Stimulated activated CD4-positive, alpha-beta T cell treated with anti-CD3 and anti-CD28 coated beads, Interleukin-2, amount 100 ng/mL, for 4 hours (primary cell): ENCODE data around the gene TMEM255B.
"Not testable (repeated sequence)": the region's sequence is repeated elsewhere in the genome, so short reads cannot be mapped to it uniquely, and the experiment has no call there.

Experiments used
- DNase-seq: peaks from one replicate; pipeline ENCODE4 v3.0.0-alpha.2; 2020; ENCODE audit warnings: low read depth

TMEM255B gene

DNA sequence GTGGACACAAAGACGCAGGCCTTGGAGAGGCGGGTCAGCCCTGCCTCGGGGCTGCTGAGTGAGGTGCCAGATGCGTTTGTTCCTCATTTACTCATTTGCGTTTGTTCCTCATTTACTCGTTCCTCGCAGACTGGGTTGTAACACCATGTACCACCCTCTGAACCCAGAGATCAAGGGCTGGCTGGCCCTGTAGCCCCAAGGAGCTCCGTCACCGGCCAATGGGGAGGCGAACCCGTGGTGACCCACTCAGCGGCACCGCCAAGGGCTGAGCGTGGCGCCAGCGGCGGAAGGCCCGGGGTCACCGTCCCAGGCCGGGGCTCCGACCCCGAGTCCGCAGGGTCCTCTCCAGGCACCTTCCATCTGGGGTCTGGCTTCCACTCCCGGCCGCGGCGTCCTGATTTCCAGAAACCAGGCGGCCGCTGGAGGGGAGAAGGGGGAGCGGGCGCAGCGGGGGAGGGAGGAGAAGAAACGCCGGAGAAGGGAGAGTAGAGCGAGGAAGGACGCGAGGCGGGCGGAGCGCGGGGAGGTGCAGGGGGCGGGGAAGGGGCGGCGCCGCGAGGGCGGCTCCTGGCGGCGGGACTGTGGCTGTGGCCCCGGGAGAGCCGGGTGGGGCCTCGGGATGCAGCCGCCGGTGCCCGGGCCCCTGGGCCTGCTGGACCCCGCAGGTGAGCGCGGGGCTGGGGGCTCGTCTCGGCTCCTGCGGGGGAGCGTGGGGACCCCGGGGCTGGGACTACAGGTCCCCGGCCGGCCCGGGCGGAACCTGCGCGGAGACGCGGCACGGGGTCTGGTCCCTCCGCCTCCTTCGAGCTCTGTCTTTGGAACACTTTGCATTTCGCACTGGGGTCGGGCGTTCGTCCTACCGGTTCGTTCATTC lies at the start of gene TMEM255B:
Gene TMEM255B (plus strand): TSS at position 576 of the 874 bp plus-strand sequence. CDS start 44 bp downstream, at position 620.
- DNase-seq: peak; percentile 66

DNA sequence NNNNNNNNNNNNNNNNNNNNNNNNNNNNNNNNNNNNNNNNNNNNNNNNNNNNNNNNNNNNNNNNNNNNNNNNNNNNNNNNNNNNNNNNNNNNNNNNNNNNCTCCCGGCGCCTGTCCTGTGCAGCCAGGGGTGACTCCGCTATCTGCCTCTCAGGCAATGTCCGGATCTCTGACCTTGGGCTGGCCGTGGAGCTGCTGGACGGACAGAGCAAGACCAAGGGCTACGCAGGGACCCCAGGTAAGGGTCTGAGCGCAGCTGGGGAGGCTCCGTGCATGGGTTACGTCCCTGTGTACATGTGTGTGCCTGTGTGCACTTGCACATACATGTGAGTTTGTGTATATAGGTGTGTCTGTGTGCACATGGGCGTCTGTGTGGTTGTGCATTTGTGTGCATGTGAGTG lies 36.1 kb upstream of the TMEM255B start:
- DNase-seq: no peak

DNA sequence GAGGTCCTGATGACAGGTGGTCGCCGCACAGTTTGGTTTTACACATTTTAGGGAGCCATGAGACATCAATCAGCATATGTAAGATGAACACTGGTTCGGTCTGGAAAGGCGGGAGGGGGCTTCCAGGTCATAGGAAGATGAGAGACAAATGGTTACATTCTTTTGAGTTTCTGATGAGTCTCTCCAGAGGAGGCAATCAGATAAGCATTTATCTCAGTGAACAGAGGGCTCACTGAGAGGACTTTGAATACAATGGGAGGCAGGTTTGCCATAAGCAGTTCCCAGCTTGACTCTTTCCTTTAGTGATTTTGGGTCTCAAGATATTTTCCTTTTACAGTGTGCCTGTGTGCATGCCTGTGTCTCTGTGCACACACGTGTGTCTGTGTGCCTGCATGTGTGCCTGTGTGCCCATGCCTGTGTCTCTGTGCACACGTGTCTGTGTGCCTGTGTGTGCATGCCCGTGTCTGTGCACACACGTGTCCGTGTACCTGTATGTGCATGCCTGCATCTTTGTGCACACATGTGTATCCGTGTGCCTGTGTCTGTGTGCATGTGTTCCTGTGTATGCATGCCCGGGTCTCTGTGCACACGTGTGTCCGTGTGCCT lies 35.5 kb upstream of the TMEM255B start:
- DNase-seq: no peak

DNA sequence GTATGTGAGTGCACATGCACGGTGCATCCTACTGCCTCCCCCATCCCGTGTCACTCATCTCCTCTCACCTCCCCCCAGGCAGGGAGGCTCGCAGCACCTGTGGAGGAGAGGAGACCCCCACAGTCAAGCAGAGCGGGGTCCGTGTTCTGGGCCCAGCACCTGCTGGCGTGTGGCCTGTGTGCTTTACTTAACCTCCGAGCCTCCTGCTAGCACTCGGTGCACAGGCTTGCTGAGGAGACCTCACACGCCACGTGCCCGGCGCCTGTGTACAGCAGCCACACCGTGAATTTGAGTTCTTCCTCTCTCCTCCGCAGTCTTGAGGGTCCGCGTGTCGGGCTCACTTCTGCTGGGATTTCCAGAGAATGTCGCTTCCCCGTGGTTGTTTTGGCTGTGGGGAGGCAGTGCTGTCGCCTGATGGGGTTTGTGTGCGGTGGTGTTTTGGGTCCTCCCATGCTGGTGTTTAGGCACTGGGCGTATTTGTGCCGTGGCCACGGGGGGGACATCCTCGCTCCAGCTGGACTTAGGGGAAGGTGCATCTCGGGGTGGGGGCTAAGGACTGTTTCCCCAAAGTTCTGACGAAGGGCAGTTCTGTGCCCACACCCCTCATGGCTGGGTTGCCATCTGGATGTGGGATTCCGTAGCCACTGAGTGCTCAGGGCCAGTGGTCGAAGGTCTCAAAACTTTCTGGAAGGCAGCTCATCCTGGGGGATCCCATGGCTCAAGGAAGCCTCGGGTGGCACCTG lies 34.8 kb upstream of the TMEM255B start:
- no peak for DNase-seq

DNA sequence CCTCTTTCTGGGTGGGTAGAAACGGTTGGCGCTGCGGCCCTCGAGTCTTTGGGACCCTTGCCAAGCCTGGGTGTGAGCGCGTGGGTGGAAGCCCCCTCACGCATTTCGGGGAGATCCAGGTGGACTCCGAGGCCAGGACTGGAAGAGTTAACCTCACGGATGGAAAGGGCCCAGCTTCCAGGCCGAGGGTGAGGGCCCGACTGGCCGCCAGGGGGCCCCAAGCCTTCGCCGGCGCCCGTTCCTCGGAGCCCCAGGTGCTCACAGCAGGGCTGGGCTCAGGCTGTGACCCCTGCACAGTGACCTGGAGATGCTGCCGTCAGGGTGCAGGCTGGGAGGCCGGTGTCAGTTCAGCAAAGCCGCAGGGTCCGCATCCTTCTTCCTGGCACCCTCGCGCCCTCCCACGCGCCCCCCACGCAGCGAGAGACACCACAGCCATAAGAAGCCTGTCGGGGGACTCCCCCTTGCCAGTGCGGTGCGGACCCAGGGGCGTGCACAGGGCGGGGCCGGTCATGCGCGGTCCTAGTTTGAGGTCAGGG lies 34.2 kb upstream of the TMEM255B start:
- DNase-seq: peak; percentile 83

DNA sequence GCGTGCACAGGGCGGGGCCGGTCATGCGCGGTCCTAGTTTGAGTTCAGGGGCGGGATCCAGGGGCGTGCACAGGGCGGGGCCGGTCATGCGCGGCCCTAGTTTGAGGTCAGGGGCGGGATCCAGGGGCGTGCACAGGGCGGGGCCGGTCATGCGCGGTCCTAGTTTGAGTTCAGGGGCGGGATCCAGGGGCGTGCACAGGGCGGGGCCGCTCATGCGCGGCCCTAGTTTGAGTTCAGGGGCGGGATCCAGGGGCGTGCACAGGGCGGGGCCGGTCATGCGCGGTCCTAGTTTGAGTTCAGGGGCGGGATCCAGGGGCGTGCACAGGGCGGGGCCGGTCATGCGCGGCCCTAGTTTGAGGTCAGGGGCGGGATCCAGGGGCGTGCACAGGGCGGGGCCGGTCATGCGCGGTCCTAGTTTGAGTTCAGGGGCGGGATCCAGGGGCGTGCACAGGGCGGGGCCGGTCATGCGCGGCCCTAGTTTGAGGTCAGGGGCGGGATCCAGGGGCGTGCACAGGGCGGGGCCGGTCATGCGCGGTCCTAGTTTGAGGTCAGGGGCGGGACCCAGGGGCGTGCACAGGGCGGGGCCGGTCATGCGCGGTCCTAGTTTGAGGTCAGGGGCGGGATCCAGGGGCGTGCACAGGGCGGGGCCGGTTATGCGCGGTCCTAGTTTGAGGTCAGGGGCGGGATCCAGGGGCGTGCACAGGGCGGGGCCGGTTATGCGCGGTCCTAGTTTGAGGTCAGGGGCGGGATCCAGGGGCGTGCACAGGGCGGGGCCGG lies 33.5 kb upstream of the TMEM255B start:
- DNase-seq: not testable (repeated sequence)

DNA sequence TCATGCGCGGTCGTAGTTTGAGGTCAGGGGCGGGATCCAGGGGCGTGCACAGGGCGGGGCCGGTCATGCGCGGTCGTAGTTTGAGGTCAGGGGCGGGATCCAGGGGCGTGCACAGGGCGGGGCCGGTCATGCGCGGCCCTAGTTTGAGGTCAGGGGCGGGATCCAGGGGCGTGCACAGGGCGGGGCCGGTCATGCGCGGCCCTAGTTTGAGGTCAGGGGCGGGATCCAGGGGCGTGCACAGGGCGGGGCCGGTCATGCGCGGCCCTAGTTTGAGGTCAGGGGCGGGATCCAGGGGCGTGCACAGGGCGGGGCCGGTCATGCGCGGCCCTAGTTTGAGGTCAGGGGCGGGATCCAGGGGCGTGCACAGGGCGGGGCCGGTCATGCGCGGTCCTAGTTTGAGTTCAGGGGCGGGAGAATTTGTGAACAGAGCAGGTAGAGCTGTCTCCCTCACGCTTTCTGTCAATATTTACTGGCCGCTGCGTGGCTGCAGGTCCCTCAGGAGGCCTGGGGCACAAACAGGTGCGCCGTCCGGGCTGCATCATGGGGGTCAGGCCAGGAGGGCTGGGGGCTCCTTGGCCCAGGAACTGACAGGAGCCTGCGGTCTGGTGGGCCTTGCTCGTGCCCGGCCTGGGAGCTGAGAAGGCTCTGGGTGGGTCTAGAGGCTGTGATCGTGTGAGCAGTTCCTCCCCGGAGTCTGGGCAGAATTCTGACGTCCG lies 32.8 kb upstream of the TMEM255B start:
- DNase-seq: not testable (repeated sequence)

DNA sequence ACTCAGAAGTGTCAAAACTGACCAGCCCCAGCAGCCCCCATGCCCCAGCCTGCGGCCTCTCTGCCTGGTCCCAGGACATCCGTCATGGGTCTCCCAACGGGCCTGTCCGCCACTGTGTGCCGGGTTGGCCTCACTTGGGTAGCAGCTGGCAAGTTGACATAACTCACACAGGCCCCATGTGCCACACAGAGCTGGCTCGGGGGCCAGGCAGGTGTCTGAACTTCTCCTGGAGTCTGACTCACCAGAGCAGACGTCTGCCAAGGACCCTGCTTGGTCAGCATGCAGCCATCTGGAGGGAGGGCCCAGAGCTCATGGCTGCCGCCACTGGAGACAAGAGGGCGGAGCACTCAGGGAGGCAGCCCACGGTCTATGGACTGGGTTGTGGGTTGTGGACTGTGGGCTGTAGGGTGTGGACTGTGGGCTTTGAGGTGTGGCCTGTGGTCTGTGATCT lies 32.0 kb upstream of the TMEM255B start:
- DNase-seq: no peak

DNA sequence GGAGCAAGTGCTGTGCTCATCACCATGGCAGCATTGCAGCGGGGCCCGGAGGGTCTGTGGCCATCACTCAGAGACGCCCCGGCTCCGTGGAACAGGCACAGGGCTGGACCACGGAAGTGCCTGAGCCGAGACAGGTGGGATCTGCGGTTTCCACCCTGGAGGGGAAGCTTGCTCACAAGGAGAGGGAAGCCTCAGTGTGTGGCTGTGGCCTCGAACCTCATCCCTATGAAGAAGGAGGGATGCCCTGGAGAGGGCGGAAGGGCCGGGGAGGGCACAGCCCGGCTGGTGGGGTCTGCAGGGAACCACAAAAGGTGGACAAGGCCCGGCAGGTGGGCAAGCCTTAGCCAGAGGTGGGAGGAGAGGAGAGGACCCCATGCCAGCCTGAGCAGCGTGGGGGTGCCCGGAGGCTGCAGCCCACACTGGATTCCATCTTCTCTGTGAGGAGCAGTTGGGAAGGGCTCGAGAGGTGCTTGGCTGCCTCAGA lies 30.4 kb upstream of the TMEM255B start:
- no peak for DNase-seq

DNA sequence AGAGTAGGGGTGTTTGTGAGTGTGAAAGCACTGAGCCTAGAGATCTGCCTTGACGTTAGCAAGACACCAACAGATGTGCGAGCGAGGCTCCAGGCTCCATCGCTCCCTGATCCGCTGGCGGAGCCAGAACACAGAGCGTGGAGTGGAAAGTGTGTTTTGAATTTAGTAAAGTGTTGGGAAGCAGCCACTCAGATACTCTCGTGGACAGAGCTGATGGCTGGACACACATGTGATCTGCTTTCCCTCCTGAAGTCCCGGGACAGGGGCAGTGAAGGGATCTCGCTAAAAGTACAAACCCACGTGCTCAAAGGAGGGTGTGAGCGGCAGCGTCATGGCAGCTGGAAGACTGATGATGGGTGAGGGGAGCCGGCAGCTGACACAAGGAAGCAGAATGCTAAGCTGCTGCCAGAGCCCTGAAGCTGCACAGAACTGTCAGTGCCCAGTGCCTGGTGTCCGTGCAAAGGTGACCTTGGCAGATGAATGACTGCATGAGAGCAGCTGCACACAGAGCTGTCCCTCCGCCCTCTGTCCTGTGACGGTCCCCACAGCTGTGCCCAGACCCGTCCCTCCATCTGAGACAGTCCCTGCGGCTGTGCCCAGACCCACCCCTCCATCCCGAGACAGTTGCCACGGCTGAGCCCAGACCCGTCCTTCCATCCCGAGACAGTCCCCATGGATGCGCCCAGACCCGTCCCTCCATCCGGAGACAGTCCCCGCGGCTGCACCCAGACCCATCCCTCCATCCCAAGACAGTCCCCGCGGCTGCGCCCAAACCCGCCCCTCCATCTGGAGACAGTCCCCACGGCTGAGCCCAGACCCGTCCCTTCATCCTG lies 29.6 kb upstream of the TMEM255B start:
- no peak for DNase-seq

DNA sequence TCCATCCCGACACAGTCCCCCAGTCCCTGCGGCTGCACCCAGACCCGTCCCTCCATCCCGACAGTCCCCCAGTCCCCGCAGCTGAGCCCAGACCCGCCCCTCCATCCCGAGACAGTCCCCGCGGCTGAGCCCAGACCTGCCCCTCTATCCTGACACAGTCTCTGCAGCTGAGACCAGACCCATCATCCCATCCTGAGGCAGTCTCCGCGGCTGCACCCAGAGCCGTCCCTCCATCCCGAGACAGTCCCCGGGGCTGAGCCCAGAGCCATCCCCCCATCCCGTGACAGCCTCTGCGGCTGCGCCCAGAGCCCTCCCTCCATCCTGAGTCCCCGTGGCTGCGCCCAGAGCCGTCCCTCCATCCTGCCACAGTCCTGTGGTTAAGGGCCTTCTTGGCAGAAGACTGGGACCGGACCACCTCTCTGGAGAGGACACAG lies 28.8 kb upstream of the TMEM255B start:
- no peak for DNase-seq

DNA sequence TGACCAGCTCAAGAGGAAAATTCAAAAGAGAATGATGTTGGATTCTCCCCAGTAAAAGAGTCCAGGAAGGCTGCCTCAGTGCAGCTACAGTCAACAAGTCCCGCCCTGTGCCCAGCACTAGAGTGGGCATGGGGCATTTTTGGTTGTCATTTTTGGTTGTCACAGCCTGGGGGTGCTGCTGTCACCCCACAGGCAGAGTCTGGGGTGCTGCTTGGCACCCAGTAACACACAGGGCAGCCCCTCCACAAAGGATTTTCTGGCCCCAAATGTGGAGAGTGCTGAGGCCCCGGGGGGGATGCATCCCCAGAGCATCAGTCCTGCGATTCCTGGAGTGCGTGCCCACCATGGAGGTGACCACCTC lies 28.2 kb upstream of the TMEM255B start:
- no peak for DNase-seq

DNA sequence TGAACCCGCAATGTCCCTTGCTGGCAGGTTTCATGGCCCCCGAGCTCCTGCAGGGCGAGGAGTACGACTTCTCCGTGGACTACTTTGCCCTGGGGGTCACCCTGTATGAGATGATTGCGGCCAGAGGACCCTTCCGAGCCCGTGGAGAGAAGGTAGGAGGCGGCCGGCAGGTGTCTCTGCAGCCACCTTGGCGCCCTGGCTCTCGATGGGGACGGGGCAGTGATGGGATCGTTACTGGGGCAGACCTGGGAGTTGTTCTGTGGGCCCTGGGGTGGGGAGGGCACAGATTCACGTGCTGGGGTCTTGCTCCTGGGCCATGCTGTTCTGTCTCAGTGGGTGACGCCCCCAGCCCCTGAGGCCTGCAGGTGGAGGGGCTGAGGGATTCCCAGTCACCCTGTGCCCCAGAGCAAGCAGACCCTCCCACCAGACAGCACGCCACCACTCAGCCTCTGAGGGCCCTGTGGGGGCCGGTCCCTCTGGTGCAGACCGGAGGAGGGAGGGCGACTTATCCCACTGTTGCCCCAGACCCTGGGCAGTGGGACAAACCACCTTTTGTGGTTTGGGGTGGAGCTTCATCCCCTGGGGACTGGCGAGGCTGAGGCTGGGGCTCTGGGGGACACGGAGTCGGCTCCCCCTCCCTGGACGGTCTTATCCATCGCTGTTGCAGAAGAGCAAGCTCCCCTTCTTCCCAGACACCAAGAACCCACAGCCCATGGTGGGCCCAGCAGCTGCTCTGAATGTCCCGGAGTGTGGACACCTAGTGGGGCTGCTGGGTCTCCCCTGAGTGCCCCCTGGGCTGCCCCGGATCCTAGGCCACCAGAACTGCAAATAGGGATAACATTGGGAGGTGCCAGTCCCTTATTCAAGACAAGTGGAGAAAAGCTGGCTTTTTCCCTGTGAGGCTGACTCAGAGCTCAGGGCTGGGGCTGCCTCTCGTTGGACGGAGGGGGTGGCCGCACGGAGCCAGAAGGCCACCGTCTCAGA lies 27.5 kb upstream of the TMEM255B start:
- DNase-seq: no peak

DNA sequence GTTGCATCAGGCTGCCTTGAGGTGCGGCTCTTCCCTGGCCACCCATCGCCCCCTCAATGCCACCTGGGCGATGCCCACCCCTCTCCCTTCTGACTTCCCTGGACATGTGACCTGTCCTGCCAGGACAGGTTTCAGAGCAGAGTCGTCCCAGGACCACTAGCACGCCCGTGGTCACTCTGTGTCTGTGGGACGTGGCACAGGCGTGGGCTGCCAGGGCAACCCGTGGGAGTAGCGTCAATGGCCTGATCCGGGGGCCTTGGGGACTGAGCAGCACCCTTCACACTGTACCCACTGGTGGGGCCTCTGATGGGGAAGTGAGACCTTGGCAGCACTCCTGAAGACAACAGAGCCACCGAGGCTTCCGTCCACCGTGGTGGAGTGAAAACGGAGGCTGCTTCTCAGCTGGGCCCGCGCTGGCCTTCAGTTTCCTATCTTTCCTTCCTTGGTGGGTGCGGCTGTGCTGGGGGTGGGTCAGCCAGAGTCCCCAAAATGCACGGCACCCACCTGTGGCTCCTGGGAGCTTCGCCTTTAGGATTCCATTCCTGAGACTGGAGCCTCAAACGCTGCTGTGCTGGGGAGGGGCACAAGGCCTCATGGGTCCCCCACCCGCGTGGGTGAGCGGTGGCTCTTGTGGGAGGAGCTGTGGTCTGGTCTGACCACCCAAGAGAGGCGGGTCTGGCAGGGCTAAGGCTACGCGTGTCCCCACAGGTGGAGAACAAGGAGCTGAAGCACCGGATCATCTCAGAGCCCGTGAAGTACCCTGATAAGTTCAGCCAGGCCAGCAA lies 26.7 kb upstream of the TMEM255B start:
- no peak for DNase-seq

DNA sequence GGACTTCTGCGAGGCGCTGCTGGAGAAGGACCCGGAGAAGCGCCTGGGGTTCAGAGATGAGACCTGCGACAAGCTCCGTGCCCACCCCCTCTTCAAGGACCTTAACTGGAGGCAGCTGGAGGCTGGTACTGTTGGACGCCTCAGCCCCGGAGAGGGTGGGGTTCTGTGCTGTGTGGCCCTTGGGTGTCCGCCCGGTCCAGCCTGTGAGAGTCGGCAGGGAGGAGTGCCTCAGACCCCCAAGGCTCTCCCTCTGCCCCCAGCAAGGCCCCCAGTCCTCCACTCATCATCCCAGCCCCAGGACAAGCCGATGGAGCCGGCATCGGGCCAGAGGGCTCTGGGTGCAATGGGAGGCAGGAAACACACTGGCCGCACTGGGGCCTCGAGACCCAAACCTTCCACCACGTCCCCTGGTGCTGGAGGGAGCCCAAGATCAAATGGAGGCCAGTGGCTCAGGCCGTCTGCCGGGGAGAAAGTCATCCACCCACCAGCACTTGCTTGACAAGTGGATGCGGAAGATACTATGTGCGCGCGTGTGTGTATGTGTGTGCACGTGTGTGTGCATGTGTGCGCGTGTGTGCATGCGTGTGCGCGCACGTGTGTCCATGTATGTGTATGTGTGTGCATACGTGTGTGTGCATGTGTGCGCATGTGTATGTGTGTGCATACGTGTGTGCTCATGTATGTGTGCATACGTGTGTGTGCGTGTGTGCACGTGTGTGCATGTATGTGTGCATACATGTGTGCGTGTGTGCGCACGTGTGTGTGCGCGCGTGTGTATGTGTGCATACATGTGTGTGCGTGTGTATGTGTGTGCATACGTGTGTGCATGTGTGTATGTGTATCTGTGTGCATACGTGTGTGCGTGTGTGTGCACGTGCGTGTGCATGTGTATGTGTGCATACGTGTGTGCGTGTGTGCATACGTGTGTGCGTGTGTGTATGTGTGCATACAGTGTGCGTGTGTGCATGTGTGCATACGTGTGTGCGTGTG lies 25.8 kb upstream of the TMEM255B start:
- DNase-seq: no peak

DNA sequence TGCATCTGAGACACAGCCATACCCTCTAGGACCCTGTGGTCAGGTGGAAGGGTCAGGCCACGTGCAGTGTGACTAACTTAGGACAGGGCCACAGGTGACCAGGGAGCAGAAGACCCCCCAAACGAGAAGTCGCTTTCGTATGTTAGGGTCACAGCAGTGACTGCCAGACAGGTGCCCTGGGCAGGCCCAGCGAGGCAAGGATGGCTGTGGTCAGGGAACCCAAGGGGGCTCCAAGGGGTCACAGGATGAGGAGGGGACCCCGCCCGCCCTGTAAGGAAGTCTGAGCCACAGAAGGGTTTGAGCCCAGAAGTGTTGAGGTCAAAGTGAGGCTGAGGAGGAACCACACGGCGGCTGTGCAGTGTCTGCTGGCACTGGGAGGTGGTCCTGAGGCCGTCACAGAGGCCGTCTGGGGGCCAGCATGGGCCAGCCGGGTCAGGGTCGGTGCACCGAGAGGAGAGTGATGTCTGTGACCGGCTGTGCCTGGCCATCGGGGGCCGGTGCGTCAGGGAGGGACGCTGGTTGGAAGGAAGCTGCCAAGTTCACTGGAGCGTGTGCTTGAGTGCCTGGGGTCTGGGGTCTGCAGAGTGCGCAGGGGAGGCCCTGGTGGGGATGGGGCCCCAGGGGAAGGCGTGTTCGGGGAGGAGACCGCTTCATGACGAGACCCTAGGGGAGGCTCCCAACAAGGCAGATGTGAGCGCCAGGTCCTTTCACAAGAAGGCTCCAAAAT lies 24.8 kb upstream of the TMEM255B start:
- DNase-seq: no peak
